ENCODE measurements around the gene PPP6R3.

The PPP6R3 gene

DNA sequence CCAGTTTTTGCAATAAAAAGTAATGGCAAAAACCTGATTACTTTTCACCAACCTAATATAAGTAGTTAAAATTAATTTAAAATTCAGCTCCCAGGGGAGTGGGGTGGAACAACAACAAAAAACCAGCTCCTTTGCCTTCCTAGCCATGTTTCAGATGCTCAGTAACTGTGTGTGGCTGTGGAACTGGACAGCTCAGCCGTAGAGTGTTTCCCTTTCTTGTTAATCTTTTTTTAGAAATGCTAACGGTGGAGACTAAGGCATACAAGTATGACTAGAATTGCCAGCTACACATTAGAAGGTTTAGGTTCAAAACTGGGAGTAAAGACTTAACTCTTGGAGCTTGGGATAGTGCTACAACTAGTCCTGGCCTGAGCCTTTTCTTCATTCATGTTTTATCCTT lies 45.0 kb downstream of the PPP6R3 start:
- peak; percentile 33 for ATAC-seq
- no peak for TF ChIP-seq TOX (CRISPR knock-in tag; IDR thresholded peaks at IDR 0.05; ENCODE audit: borderline replicate concordance)
- no peak for TF ChIP-seq ZNF70 (CRISPR knock-in tag; IDR thresholded peaks at IDR 0.05)
- no peak for TF ChIP-seq ESRRG (CRISPR knock-in tag; IDR thresholded peaks at IDR 0.05)

DNA sequence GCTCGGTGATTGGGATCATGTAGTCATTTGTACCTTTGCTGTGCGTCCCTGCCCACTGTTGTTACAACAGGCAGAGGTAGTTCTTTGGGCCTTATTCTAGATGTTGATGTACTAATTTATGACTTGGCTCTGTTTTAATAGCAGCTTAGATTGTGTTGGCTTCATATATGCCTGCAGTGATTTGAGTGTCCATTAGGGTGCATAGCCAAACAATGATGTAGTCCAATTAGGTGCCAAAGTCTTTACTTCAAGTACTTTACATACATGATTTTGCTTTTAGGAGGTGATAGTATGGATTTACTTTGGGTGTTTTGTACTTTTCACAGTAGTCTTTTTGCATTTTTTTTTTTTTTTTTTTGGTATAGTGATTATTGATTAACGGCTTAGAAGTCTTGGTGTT lies 46.4 kb downstream of the PPP6R3 start:
- TF ChIP-seq ISL1 (CRISPR knock-in tag; IDR thresholded peaks at IDR 0.05) = 0 out of 2 replicates have a peak, but pooled peaks have one; percentile 23
- TF ChIP-seq ZFP3 (CRISPR knock-in tag; IDR thresholded peaks at IDR 0.05) = no peak
- TF ChIP-seq, protein P1, sequence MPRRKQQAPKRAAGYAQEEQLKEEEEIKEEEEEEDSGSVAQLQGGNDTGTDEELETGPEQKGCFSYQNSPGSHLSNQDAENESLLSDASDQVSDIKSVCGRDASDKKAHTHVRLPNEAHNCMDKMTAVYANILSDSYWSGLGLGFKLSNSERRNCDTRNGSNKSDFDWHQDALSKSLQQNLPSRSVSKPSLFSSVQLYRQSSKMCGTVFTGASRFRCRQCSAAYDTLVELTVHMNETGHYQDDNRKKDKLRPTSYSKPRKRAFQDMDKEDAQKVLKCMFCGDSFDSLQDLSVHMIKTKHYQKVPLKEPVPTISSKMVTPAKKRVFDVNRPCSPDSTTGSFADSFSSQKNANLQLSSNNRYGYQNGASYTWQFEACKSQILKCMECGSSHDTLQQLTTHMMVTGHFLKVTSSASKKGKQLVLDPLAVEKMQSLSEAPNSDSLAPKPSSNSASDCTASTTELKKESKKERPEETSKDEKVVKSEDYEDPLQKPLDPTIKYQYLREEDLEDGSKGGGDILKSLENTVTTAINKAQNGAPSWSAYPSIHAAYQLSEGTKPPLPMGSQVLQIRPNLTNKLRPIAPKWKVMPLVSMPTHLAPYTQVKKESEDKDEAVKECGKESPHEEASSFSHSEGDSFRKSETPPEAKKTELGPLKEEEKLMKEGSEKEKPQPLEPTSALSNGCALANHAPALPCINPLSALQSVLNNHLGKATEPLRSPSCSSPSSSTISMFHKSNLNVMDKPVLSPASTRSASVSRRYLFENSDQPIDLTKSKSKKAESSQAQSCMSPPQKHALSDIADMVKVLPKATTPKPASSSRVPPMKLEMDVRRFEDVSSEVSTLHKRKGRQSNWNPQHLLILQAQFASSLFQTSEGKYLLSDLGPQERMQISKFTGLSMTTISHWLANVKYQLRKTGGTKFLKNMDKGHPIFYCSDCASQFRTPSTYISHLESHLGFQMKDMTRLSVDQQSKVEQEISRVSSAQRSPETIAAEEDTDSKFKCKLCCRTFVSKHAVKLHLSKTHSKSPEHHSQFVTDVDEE (CRISPR knock-in tag; IDR thresholded peaks at IDR 0.05) = no peak
- no peak for ATAC-seq

DNA sequence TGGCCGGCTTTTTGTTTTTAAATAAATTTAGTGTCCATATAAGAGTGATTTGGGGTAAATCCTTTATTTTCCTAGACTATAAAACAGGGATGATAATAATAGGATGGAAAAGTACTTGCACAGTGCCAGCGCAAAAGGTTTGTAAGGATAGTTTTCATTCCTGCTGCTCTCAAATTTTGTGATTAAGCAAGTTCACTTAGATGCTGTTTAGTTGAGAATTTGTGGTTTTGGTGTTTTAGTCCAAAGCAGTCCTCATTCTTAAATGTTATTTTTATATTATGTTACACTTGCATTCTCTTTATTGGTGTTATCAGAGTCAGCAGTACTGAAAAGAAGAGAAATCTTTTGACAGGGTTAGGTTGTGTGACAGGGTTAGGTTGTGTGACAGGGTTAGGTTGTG lies 47.9 kb downstream of the PPP6R3 start:
- TF ChIP-seq, protein P2, sequence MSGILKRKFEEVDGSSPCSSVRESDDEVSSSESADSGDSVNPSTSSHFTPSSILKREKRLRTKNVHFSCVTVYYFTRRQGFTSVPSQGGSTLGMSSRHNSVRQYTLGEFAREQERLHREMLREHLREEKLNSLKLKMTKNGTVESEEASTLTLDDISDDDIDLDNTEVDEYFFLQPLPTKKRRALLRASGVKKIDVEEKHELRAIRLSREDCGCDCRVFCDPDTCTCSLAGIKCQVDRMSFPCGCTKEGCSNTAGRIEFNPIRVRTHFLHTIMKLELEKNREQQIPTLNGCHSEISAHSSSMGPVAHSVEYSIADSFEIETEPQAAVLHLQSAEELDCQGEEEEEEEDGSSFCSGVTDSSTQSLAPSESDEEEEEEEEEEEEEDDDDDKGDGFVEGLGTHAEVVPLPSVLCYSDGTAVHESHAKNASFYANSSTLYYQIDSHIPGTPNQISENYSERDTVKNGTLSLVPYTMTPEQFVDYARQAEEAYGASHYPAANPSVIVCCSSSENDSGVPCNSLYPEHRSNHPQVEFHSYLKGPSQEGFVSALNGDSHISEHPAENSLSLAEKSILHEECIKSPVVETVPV (CRISPR knock-in tag; IDR thresholded peaks at IDR 0.05) = no peak
- no peak for TF ChIP-seq ESRRG (CRISPR knock-in tag; IDR thresholded peaks at IDR 0.05)
- no peak; the same call in 2 of the 3 replicates for ATAC-seq

DNA sequence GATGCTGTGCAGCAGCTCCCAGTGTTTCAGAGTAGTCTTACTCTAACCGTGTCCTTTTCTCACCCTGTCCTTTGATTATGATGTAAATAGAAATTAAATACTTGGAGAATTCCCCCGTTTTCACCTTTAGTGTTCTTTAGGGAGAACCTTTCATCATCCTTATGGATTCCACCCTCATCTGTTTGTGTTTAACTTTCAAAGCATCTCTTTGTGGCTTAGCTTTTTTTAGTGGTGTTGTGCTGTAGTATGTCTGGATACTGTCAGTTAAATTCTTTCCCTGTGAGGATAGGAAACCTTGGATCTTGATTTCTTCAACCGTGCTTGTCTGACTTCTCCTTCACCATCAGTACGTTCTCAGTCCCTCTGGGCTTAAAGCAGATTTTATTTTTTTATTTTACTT lies 48.5 kb downstream of the PPP6R3 start:
- TF ChIP-seq TCF4 (CRISPR knock-in tag; IDR thresholded peaks at IDR 0.05; ENCODE audit: borderline replicate concordance) (0 out of 2 replicates have a peak, but pooled peaks have one; percentile 22), ISL1 (CRISPR knock-in tag; IDR thresholded peaks at IDR 0.05) (peak; percentile 39; the same call in 1 of the 2 replicates), ZFP30 (CRISPR knock-in tag; IDR thresholded peaks at IDR 0.05) (no peak), BACH2 (CRISPR knock-in tag; IDR thresholded peaks at IDR 0.05; ENCODE audit: borderline replicate concordance) (no peak), GLIS3 (CRISPR knock-in tag; IDR thresholded peaks at IDR 0.05) (no peak)
- TF ChIP-seq, protein P3, sequence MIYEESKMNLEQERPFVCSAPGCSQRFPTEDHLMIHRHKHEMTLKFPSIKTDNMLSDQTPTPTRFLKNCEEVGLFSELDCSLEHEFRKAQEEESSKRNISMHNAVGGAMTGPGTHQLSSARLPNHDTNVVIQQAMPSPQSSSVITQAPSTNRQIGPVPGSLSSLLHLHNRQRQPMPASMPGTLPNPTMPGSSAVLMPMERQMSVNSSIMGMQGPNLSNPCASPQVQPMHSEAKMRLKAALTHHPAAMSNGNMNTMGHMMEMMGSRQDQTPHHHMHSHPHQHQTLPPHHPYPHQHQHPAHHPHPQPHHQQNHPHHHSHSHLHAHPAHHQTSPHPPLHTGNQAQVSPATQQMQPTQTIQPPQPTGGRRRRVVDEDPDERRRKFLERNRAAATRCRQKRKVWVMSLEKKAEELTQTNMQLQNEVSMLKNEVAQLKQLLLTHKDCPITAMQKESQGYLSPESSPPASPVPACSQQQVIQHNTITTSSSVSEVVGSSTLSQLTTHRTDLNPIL (CRISPR knock-in tag; IDR thresholded peaks at IDR 0.05; ENCODE audit: low read depth) = no peak
- peak; percentile 84 for ATAC-seq

DNA sequence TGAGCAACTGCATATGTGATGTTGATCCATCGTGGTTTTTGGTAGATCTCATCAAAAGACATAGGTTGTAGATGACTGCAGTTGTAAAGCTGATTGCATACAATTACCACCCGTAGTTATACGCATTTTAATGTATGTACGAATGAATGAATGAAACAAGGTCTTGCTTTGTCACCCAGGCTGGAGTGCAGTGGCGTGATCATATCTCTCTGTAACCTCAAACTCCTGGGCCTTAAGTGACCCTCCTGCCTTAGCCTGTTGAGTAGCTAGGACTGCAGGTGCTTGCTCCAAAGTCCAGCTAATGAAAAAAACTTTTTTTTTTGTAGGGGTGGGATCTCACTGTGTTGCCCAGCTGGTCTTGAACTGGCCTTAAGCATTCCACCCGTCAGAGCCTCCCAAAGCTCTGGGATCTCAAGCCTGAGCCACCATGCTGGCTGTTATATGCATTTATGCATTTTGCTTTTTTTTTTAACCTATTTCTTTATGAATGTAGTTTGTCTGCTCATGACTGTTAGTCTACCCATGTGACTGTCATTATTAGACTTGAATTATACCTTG lies 53.5 kb downstream of the PPP6R3 start:
- TF ChIP-seq ZFP3 (CRISPR knock-in tag; IDR thresholded peaks at IDR 0.05) (no peak), BACH2 (CRISPR knock-in tag; IDR thresholded peaks at IDR 0.05; ENCODE audit: borderline replicate concordance) (no peak), TCF4 (CRISPR knock-in tag; IDR thresholded peaks at IDR 0.05; ENCODE audit: borderline replicate concordance) (no peak), PPARA (CRISPR knock-in tag; IDR thresholded peaks at IDR 0.05; ENCODE audit: borderline replicate concordance) (no peak)
- ATAC-seq = no peak

DNA sequence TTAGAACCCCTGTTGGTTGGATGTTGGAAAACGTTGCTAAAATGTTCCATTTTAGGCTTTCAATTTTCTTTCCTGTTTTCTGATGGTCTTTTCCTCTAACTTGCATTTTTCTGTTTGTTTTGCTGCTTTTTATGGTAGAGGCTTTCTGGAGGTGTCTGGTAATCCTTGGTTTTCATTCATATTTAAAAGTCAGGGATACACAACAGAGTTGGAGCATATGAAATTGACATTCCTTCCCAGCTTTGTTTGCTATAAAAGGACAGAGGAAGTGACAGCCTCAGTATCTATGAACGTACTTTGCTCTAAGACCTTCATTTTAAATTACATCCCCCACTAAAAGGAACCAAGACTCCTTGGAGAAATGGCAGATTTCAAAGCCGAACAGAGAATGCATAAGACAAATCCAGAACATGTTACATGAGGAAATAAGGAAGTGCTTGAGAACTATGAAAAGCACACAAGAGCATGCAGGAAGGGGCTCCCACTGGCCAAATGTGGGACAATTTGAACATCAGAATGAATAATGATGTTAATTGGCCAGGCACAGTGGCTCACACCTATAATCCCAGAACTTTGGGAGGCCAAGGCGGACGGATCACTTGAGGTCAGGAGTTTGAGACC lies 56.7 kb downstream of the PPP6R3 start:
- ATAC-seq = no peak
- no peak for TF ChIP-seq RARB (CRISPR knock-in tag; IDR thresholded peaks at IDR 0.05)
- TF ChIP-seq ZFP3 (CRISPR knock-in tag; IDR thresholded peaks at IDR 0.05) = no peak
- TF ChIP-seq ZNF70 (CRISPR knock-in tag; IDR thresholded peaks at IDR 0.05) = no peak
- TF ChIP-seq ZC3H10 (CRISPR knock-in tag; IDR thresholded peaks at IDR 0.05) = no peak
- TF ChIP-seq OSR1 (CRISPR knock-in tag; IDR thresholded peaks at IDR 0.05) = no peak
- TF ChIP-seq, protein P3 (CRISPR knock-in tag; IDR thresholded peaks at IDR 0.05; ENCODE audit: low read depth) = no peak
- TF ChIP-seq, protein P2 (CRISPR knock-in tag; IDR thresholded peaks at IDR 0.05) = no peak
- TF ChIP-seq PPARA (CRISPR knock-in tag; IDR thresholded peaks at IDR 0.05; ENCODE audit: borderline replicate concordance) = no peak
- TF ChIP-seq ESRRG (CRISPR knock-in tag; IDR thresholded peaks at IDR 0.05) = no peak
- TF ChIP-seq BACH2 (CRISPR knock-in tag; IDR thresholded peaks at IDR 0.05; ENCODE audit: borderline replicate concordance) = no peak
- TF ChIP-seq GLIS3 (CRISPR knock-in tag; IDR thresholded peaks at IDR 0.05) = no peak
- TF ChIP-seq, protein P1 (CRISPR knock-in tag; IDR thresholded peaks at IDR 0.05) = no peak
